ENCODE results near the gene ADCY10.
"Not testable (repeated sequence)": the region's sequence is repeated elsewhere in the genome, so short reads cannot be mapped to it uniquely, and the experiment has no call there.

Gene ADCY10

GRCh38 chr1:167808104-167808503, 105.8 kb downstream of the ADCY10 start:
- DNase-seq = no peak

- not testable (repeated sequence) for DNase-seq
These were observed 107.3 kb downstream of the ADCY10 start for GRCh38 chr1:167806676-167807075.

GRCh38 chr1:167806235-167806634, 107.7 kb downstream of the ADCY10 start:
- not testable (repeated sequence) for DNase-seq

- DNase-seq = no peak
These were observed 108.8 kb downstream of the ADCY10 start for GRCh38 chr1:167805041-167805556.

- peak; percentile 93 for DNase-seq
These were observed 110.4 kb downstream of the ADCY10 start for GRCh38 chr1:167803358-167804207.

GRCh38 chr1:167802235-167802634, 111.7 kb downstream of the ADCY10 start:
- DNase-seq = no peak

- DNase-seq = no peak
These were observed 113.7 kb downstream of the ADCY10 start for GRCh38 chr1:167800251-167800650.

GRCh38 chr1:167799747-167800146, 114.2 kb downstream of the ADCY10 start:
- DNase-seq = no peak

GRCh38 chr1:167798952-167799351, 115.0 kb downstream of the ADCY10 start:
- no peak for DNase-seq

- DNase-seq = peak; percentile 98
These were observed 116.9 kb downstream of the ADCY10 start for GRCh38 chr1:167797015-167797414.

GRCh38 chr1:167795810-167796740, 117.9 kb downstream of the ADCY10 start:
- no peak for DNase-seq

- DNase-seq = no peak
These were observed 119.9 kb downstream of the ADCY10 start for GRCh38 chr1:167794043-167794442.

- no peak for DNase-seq
These were observed 121.8 kb downstream of the ADCY10 start for GRCh38 chr1:167792188-167792565.

- DNase-seq = peak; percentile 100
These were observed 122.4 kb downstream of the ADCY10 start for GRCh38 chr1:167791281-167792187.

GRCh38 chr1:167790117-167790516, 123.8 kb downstream of the ADCY10 start:
- no peak for DNase-seq

GRCh38 chr1:167789501-167789900, 124.4 kb downstream of the ADCY10 start:
- no peak for DNase-seq

GRCh38 chr1:167786502-167786901, 127.4 kb downstream of the ADCY10 start:
- DNase-seq = no peak

GRCh38 chr1:167784876-167785550, 128.9 kb downstream of the ADCY10 start:
- DNase-seq = no peak

- DNase-seq = no peak
These were observed 131.0 kb downstream of the ADCY10 start for GRCh38 chr1:167782946-167783345.

- no peak for DNase-seq
These were observed 132.4 kb downstream of the ADCY10 start for GRCh38 chr1:167781558-167781957.

GRCh38 chr1:167777269-167777650, 136.7 kb downstream of the ADCY10 start:
- DNase-seq = no peak

Measured in fibroblast of skin of abdomen (primary cell).